Measurements from ENCODE around the gene ATG13. TPM values are rescaled to one million over a fixed set of nuclear protein-coding genes. Genes with fewer than 3 reads are reported as not detected.

Gene ATG13
- total RNA-seq, 1 donor from 2014 or later = 46.3 TPM

- DNase-seq (ENCODE audit: low read depth in 2 of 2) = no peak
Measured at GRCh38 chr11:46675288-46675851, 58.0 kb downstream of the ATG13 start.

GRCh38 chr11:46675949-46676348 is 58.6 kb downstream of the ATG13 start:
- no peak for DNase-seq (ENCODE audit: low read depth in 2 of 2)

- no peak for DNase-seq (ENCODE audit: low read depth in 2 of 2)
Measured at GRCh38 chr11:46676436-46677158, 59.2 kb downstream of the ATG13 start.

- no peak for DNase-seq (ENCODE audit: low read depth in 2 of 2)
Measured at GRCh38 chr11:46677169-46677568, 59.8 kb downstream of the ATG13 start.

- no peak for DNase-seq (ENCODE audit: low read depth in 2 of 2)
Measured at GRCh38 chr11:46677991-46678740, 60.8 kb downstream of the ATG13 start.

- no peak for DNase-seq (ENCODE audit: low read depth in 2 of 2)
Measured at GRCh38 chr11:46678741-46679130, 61.4 kb downstream of the ATG13 start.

- DNase-seq (ENCODE audit: low read depth in 2 of 2) = no peak
Measured at GRCh38 chr11:46679241-46680163, 62.1 kb downstream of the ATG13 start.

GRCh38 chr11:46680164-46680760 is 62.9 kb downstream of the ATG13 start:
- no peak for DNase-seq (ENCODE audit: low read depth in 2 of 2)

GRCh38 chr11:46680815-46681214 is 63.5 kb downstream of the ATG13 start:
- DNase-seq (ENCODE audit: low read depth in 2 of 2) = no peak

- no peak for DNase-seq (ENCODE audit: low read depth in 2 of 2)
Measured at GRCh38 chr11:46681814-46682213, 64.5 kb downstream of the ATG13 start.

GRCh38 chr11:46682773-46683752 is 65.7 kb downstream of the ATG13 start:
- no peak for DNase-seq (ENCODE audit: low read depth in 2 of 2)

- DNase-seq (ENCODE audit: low read depth in 2 of 2) = no peak
Measured at GRCh38 chr11:46684367-46684766, 67.0 kb downstream of the ATG13 start.

GRCh38 chr11:46686886-46687795 is 69.8 kb downstream of the ATG13 start:
- DNase-seq (ENCODE audit: low read depth in 2 of 2) = peak in 1 of 2 donors; percentile 32

GRCh38 chr11:46690702-46691101 is 73.3 kb downstream of the ATG13 start:
- no peak for DNase-seq (ENCODE audit: low read depth in 2 of 2)

- DNase-seq (ENCODE audit: low read depth in 2 of 2) = no peak
Measured at GRCh38 chr11:46692450-46692849, 75.1 kb downstream of the ATG13 start.

GRCh38 chr11:46693597-46694012 is 76.3 kb downstream of the ATG13 start:
- DNase-seq (ENCODE audit: low read depth in 2 of 2) = no peak

GRCh38 chr11:46694072-46694471 is 76.7 kb downstream of the ATG13 start:
- no peak for DNase-seq (ENCODE audit: low read depth in 2 of 2)

- DNase-seq (ENCODE audit: low read depth in 2 of 2) = no peak
Measured at GRCh38 chr11:46694607-46695006, 77.3 kb downstream of the ATG13 start.
